T-helper 22 cell (primary cell): ENCODE measurements around the gene PSMD1.
A peak's percentile ranks its signal among the peaks of the same experiment; 100 is the strongest.
"Not testable (repeated sequence)": the region's sequence is repeated elsewhere in the genome, so short reads cannot be mapped to it uniquely, and the experiment has no call there.

Experiments
- DNase-seq: peaks from one replicate; pipeline ENCODE4 v3.0.0-alpha.2; 2020; ENCODE audit warnings: low read depth

The PSMD1 gene

GRCh38 chr2:231056453-231057416, at the start of gene PSMD1:
PSMD1 (plus strand) TSS chr2:231056867; CDS start chr2:231057026, 159 bp downstream.
- DNase-seq: peak; percentile 83

- DNase-seq: no peak
Measured at GRCh38 chr2:231007286-231008098, 49.2 kb upstream of the PSMD1 start.

GRCh38 chr2:231008131-231008530, 48.5 kb upstream of the PSMD1 start:
- no peak for DNase-seq

- DNase-seq: no peak
Measured at GRCh38 chr2:231009236-231009919, 47.3 kb upstream of the PSMD1 start.

GRCh38 chr2:231010201-231010730, 46.4 kb upstream of the PSMD1 start:
- no peak for DNase-seq

- DNase-seq: no peak
Measured at GRCh38 chr2:231011526-231011925, 45.1 kb upstream of the PSMD1 start.

GRCh38 chr2:231012463-231012862, 44.2 kb upstream of the PSMD1 start:
- no peak for DNase-seq

- DNase-seq: no peak
Measured at GRCh38 chr2:231013820-231014219, 42.8 kb upstream of the PSMD1 start.

- no peak for DNase-seq
Measured at GRCh38 chr2:231015478-231015877, 41.2 kb upstream of the PSMD1 start.

GRCh38 chr2:231015926-231016325, 40.7 kb upstream of the PSMD1 start:
- DNase-seq: no peak

GRCh38 chr2:231016566-231017230, 40.0 kb upstream of the PSMD1 start:
- no peak for DNase-seq

- DNase-seq: no peak
Measured at GRCh38 chr2:231017231-231017598, 39.5 kb upstream of the PSMD1 start.

GRCh38 chr2:231018184-231018583, 38.5 kb upstream of the PSMD1 start:
- DNase-seq: no peak

- not testable (repeated sequence) for DNase-seq
Measured at GRCh38 chr2:231025059-231025458, 31.6 kb upstream of the PSMD1 start.

- DNase-seq: no peak
Measured at GRCh38 chr2:231028889-231029288, 27.8 kb upstream of the PSMD1 start.

- no peak for DNase-seq
Measured at GRCh38 chr2:231029563-231029962, 27.1 kb upstream of the PSMD1 start.

GRCh38 chr2:231030725-231031124, 25.9 kb upstream of the PSMD1 start:
- DNase-seq: no peak

- no peak for DNase-seq
Measured at GRCh38 chr2:231032575-231033140, 24.0 kb upstream of the PSMD1 start.

- DNase-seq: no peak
Measured at GRCh38 chr2:231033147-231034132, 23.2 kb upstream of the PSMD1 start.
